H1 (cell line): Measurements from ENCODE around the gene BCAS1. TPM values are rescaled to one million over a fixed set of nuclear protein-coding genes. Genes with fewer than 3 reads are reported as not detected.

ENCODE experiments used
- CTCF ChIA-PET: fragments of 300-600 bp; sonication (Branson Sonifier 250); formaldehyde crosslinking; loops from one replicate; lab custom pipeline; 2021; ENCODE audit not compliant: partially characterized antibody; lab: Charles Lee
- POLR2A ChIA-PET: fragments of 300-600 bp; sonication (Branson Sonifier 250); formaldehyde crosslinking; loops from one replicate; lab custom pipeline; 2021; ENCODE audit warnings: inconsistent platforms; ENCODE audit not compliant: partially characterized antibody; lab: Charles Lee
- DNase-seq, 2 experiments: peaks; one replicate each; pipeline versions ENCODE4 v3.0.0 to v3.0.0-alpha.2; 2010 to 2022; ENCODE audit warnings: low spot score in 2 of 2, low read depth in 1 of 2, mixed read lengths in 1 of 2
- FAIRE-seq: peaks from 2 replicates; lab custom pipeline; 2011; peaks lifted over from hg19 to GRCh38; lab: Jason Lieb, UNC
- H2AFZ ChIP-seq: 2 replicates; pipeline ENCODE4 v1.8.1; 2012; ENCODE audit warnings: low read length, inconsistent platforms
- H2AK5ac ChIP-seq: 2 replicates; pipeline ENCODE4 v1.6.1; 2013; ENCODE audit warnings: low read depth, low read length
- H2BK120ac ChIP-seq: replicated peaks from 2 replicates; pipeline ENCODE3; 2013; ENCODE audit warnings: low read depth, low read length, inconsistent platforms
- H2BK12ac ChIP-seq: 2 replicates; pipeline ENCODE4 v1.6.1; 2013; ENCODE audit warnings: low read depth, low read length
- H2BK15ac ChIP-seq: 2 replicates; pipeline ENCODE4 v1.6.1; 2013; ENCODE audit warnings: low read length
- H2BK20ac ChIP-seq: 2 replicates; pipeline ENCODE4 v1.6.1; 2013; ENCODE audit warnings: low read length
- H2BK5ac ChIP-seq: 2 replicates; pipeline ENCODE4 v1.6.1; 2013; ENCODE audit warnings: low read depth, low read length
- H3K14ac ChIP-seq: 2 replicates; pipeline ENCODE4 v1.6.1; 2013; ENCODE audit warnings: inconsistent platforms; ENCODE audit not compliant: insufficient read length
- H3K18ac ChIP-seq: 2 replicates; pipeline ENCODE4 v1.6.1; 2013; ENCODE audit warnings: low read length; ENCODE audit errors: extremely low read depth
- H3K23ac ChIP-seq: 2 replicates; pipeline ENCODE4 v1.6.1; 2013; ENCODE audit warnings: inconsistent platforms; ENCODE audit not compliant: insufficient read length
- H3K23me2 ChIP-seq: 2 replicates; pipeline ENCODE4 v1.6.1; 2013; ENCODE audit warnings: low read depth, low read length
- H3K27ac ChIP-seq: 2 replicates; pipeline ENCODE4 v1.6.1; 2011; ENCODE audit warnings: low read depth, low read length, inconsistent platforms
- H3K27me3 ChIP-seq, 4 experiments: replicated peaks in 1 of 4; 1 replicate in 1 of 4; 2 replicates in 3 of 4; pipeline versions ENCODE4 v1.6.1 to v1.8.1; 2011 to 2013; ENCODE audit warnings: low read length in 3 of 4, mild to moderate bottlenecking in 3 of 4, inconsistent platforms in 2 of 4, mixed read lengths in 2 of 4, moderate library complexity in 1 of 4; ENCODE audit not compliant: control insufficient read depth in 3 of 4, insufficient read depth in 3 of 4; ENCODE audit errors: extremely low read depth in 1 of 4
- H3K36me3 ChIP-seq, 4 experiments: 2 replicates each; pipeline versions ENCODE4 v1.6.1 to v1.8.1; 2011 to 2013; ENCODE audit warnings: mild to moderate bottlenecking in 4 of 4, low read length in 3 of 4, moderate library complexity in 2 of 4, control low read depth in 1 of 4, inconsistent platforms in 1 of 4; ENCODE audit not compliant: insufficient read depth in 4 of 4, control insufficient read depth in 2 of 4
- H3K4ac ChIP-seq: replicated peaks from 2 replicates; pipeline ENCODE3; 2013; ENCODE audit warnings: low read length, low read depth, mixed read lengths, inconsistent platforms; ENCODE audit not compliant: insufficient read length
- H3K4me1 ChIP-seq, 4 experiments: replicated peaks in 1 of 4; 1 replicate in 1 of 4; 2 replicates in 3 of 4; pipeline versions ENCODE4 v1.6.1 to v1.8.1; 2011 to 2013; ENCODE audit warnings: low read length in 3 of 4, inconsistent platforms in 2 of 4, mixed read lengths in 1 of 4; ENCODE audit not compliant: insufficient read depth in 4 of 4, control insufficient read depth in 3 of 4
- H3K4me2 ChIP-seq, 2 experiments: 2 replicates each; pipeline versions ENCODE4 v1.6.1 to v1.8.1; 2011 to 2013; ENCODE audit warnings: low read depth in 2 of 2, low read length in 2 of 2, control low read depth in 1 of 2, inconsistent platforms in 1 of 2, mild to moderate bottlenecking in 1 of 2; ENCODE audit not compliant: insufficient read depth in 1 of 2
- H3K4me3 ChIP-seq, 4 experiments: fragments of 200-600, 300-600 bp in 1 of 4; sonication (generic), shearing (Covaris generic), sonication (Bioruptor Twin) in 1 of 4; 2 replicates each; pipeline versions ENCODE4 v1.5.1 to v1.8.1; 2011 to 2016; ENCODE audit warnings: low read length in 4 of 4, low read depth in 3 of 4, control low read depth in 2 of 4, inconsistent platforms in 2 of 4, mild to moderate bottlenecking in 2 of 4, mixed read lengths in 1 of 4, moderate library complexity in 1 of 4; ENCODE audit not compliant: insufficient read depth in 2 of 4; ENCODE audit errors: extremely low read depth in 1 of 4
- H3K56ac ChIP-seq: replicated peaks from 2 replicates; pipeline ENCODE3; 2013; ENCODE audit warnings: low read depth, mild to moderate bottlenecking, mixed read lengths, low read length, inconsistent platforms; ENCODE audit not compliant: insufficient read length
- H3K79me1 ChIP-seq: 2 replicates; pipeline ENCODE4 v1.6.1; 2013; ENCODE audit warnings: low read depth, low read length, control low read depth
- H3K79me2 ChIP-seq, 2 experiments: 2 replicates each; pipeline versions ENCODE4 v1.6.1 to v1.8.1; 2012 to 2013; ENCODE audit warnings: low read length in 2 of 2, mild to moderate bottlenecking in 2 of 2, inconsistent platforms in 1 of 2; ENCODE audit not compliant: insufficient read depth in 2 of 2, control insufficient read depth in 1 of 2
- H3K9ac ChIP-seq, 4 experiments: replicated peaks in 1 of 4; 1 replicate in 1 of 4; 2 replicates in 3 of 4; pipeline versions ENCODE4 v1.6.1 to v1.8.1; 2011 to 2013; ENCODE audit warnings: low read depth in 3 of 4, low read length in 3 of 4, control low read depth in 2 of 4, mild to moderate bottlenecking in 2 of 4, moderate library complexity in 2 of 4, inconsistent platforms in 1 of 4; ENCODE audit errors: extremely low read depth in 1 of 4
- H3K9me3 ChIP-seq, 2 experiments: 2 replicates each; pipeline versions ENCODE4 v1.6.1 to v1.8.1; 2012 to 2013; ENCODE audit warnings: mild to moderate bottlenecking in 2 of 2, moderate library complexity in 2 of 2, control low read depth in 1 of 2, inconsistent platforms in 1 of 2, low read depth in 1 of 2, low read length in 1 of 2, mixed read lengths in 1 of 2; ENCODE audit not compliant: insufficient read depth in 2 of 2
- H4K20me1 ChIP-seq, 2 experiments: replicated peaks in 1 of 2; 2 replicates each; pipeline versions ENCODE3 to v1.8.1; 2011 to 2013; ENCODE audit warnings: inconsistent platforms in 2 of 2, low read length in 2 of 2, mild to moderate bottlenecking in 1 of 2; ENCODE audit not compliant: insufficient read depth in 2 of 2, control insufficient read depth in 1 of 2
- H4K5ac ChIP-seq: 2 replicates; pipeline ENCODE4 v1.6.1; 2013; ENCODE audit warnings: low read length, low read depth, mixed read lengths, inconsistent platforms; ENCODE audit not compliant: insufficient read length
- H4K8ac ChIP-seq: 2 replicates; pipeline ENCODE4 v1.8.0; 2013; ENCODE audit warnings: mild to moderate bottlenecking, moderate library complexity, low read length, inconsistent platforms; ENCODE audit not compliant: insufficient read depth; ENCODE audit errors: extremely low read depth
- H4K91ac ChIP-seq: replicated peaks from 2 replicates; pipeline ENCODE3; 2013; ENCODE audit warnings: low read length, mixed read lengths, inconsistent platforms; ENCODE audit not compliant: insufficient read length
- CHD1 ChIP-seq: IDR thresholded peaks from 2 replicates; pipeline ENCODE4 v1.6.1; 2012; ENCODE audit warnings: low read depth, low read length, improper control_type of control experiment
- CHD2 ChIP-seq: IDR thresholded peaks from 2 replicates; pipeline ENCODE4 v1.6.1; 2012; ENCODE audit warnings: low read length, improper control_type of control experiment
- EGR1 ChIP-seq: IDR thresholded peaks from 2 replicates; pipeline ENCODE4 v1.6.1; 2011; ENCODE audit warnings: low read depth, low read length, borderline replicate concordance
- MAFK ChIP-seq: IDR thresholded peaks from 2 replicates; pipeline ENCODE4 v1.6.1; 2012; ENCODE audit warnings: low read depth, mild to moderate bottlenecking, improper control_type of control experiment, low read length
- NANOG ChIP-seq: IDR thresholded peaks from 2 replicates; pipeline ENCODE4 v1.6.1; 2011; ENCODE audit warnings: low read length, low read depth, mild to moderate bottlenecking, inconsistent platforms; ENCODE audit not compliant: insufficient read depth, poor library complexity, severe bottlenecking
- PHF8 ChIP-seq: fragments of 200-600 bp; sonication (generic); conservative IDR thresholded peaks from 2 replicates; pipeline ENCODE4 v1.7.1; 2012; ENCODE audit warnings: low read depth, mild to moderate bottlenecking, inconsistent platforms, low read length, moderate library complexity
- POLR2AphosphoS5 ChIP-seq: IDR thresholded peaks from 2 replicates; pipeline ENCODE4 v1.6.1; 2011; ENCODE audit warnings: low read depth, low read length
- POU5F1 ChIP-seq: IDR thresholded peaks from 2 replicates; pipeline ENCODE4 v1.6.1; 2011; ENCODE audit warnings: low read depth, mild to moderate bottlenecking, low read length, moderate library complexity
- RFX5 ChIP-seq: IDR thresholded peaks from 2 replicates; pipeline ENCODE4 v1.6.1; 2011; ENCODE audit warnings: low read depth, low read length, improper control_type of control experiment, borderline replicate concordance
- RNF2 ChIP-seq: fragments of 200-900, 300-1000 bp; sonication (generic); IDR thresholded peaks from 2 replicates; pipeline ENCODE4 v1.7.1; 2016; ENCODE audit warnings: borderline replicate concordance, low read depth, mild to moderate bottlenecking, antibody characterized with exemption, low read length; ENCODE audit not compliant: poor library complexity, severe bottlenecking; ENCODE audit errors: missing control alignments
- SIX5 ChIP-seq: IDR thresholded peaks from 2 replicates; pipeline ENCODE4 v1.6.1; 2011; ENCODE audit warnings: mild to moderate bottlenecking, low read depth, low read length
- SP4 ChIP-seq: IDR thresholded peaks from 2 replicates; pipeline ENCODE4 v1.6.1; 2012; ENCODE audit warnings: low read length, inconsistent platforms
- SRF ChIP-seq: IDR thresholded peaks from 2 replicates; pipeline ENCODE4 v1.6.1; 2011; ENCODE audit warnings: mild to moderate bottlenecking, low read depth, low read length, moderate library complexity
- TAF7 ChIP-seq: optimal IDR thresholded peaks from 2 replicates; pipeline ENCODE3; 2011; ENCODE audit warnings: low read depth, mild to moderate bottlenecking, inconsistent platforms, low read length, moderate library complexity, borderline replicate concordance
- ZNF274 ChIP-seq: IDR thresholded peaks from 2 replicates; pipeline ENCODE4 v1.7.0; 2012; ENCODE audit warnings: low read length, borderline replicate concordance; ENCODE audit errors: extremely low read depth
- WGBS, 2 experiments: shearing (Covaris generic) in 1 of 2; methylation state at CpG; one replicate each; pipeline versions ENCODE4 v1.1.6 to v1.1.7; 2013 to 2015; ENCODE audit warnings: low lambda C conversion rate in 2 of 2, mixed read lengths in 2 of 2, inconsistent platforms in 1 of 2, low coverage in 1 of 2, missing lambda C conversion rate in 1 of 2; ENCODE audit not compliant: insufficient replicate concordance in 2 of 2, insufficient coverage in 1 of 2, insufficient read length in 1 of 2; ENCODE audit errors: extremely low coverage in 1 of 2, missing lambda C conversion rate in 1 of 2; 5-methylcytosine and 5-hydroxymethylcytosine counted together
- polyA plus RNA-seq, 7 experiments: library from polyadenylated mRNA; depleted of rRNA in 3 of 7; stranded (reverse) in 5 of 7; unstranded in 2 of 7; fragments of >200 nt in 5 of 7; fragments of 200-250 nt in 2 of 7; gene quantifications; 1 replicate in 5 of 7; 2 replicates in 1 of 7; 4 replicates in 1 of 7; pipeline versions ENCODE4 v1.2.1 to v1.2.3, GENCODE V29; 2011 to 2013; ENCODE audit warnings: missing spikeins in 2 of 7, mixed read lengths in 2 of 7
- total RNA-seq: library from RNA; stranded (reverse); fragmentation: NEBNext Ultra II Directional; extraction: Animal tissue kit (Norgen Biotek cat#: 25700); gene quantifications from 2 replicates; pipeline ENCODE4 v1.2.1, GENCODE V29; 2021

The BCAS1 gene
- total and polyA plus RNA-seq, 2 of the 8 experiments (the other 6 are each of a cell fraction or from before 2014, with no cell fraction given): 0.06 to 0.19 TPM

- no peak overlapping the region for H2BK120ac ChIP-seq
- H3K79me1 ChIP-seq: no peaks in the 10 kb centered on the region
- H4K5ac ChIP-seq: no peak overlapping the region
- WGBS, 2 experiments: 78% methylated on average over 7 of the region's 7 CpGs; no CpG with 5 or more reads in 1 of the 2 experiments
- H2BK5ac ChIP-seq: no peak overlapping the region
- H4K91ac ChIP-seq: no peak overlapping the region
- 0 out of 2 replicates have a peak overlapping the region, but pooled peaks have one; percentile 62 for H2BK20ac ChIP-seq
- no peak overlapping the region for H3K18ac ChIP-seq
- no peak overlapping the region for H2AK5ac ChIP-seq
- H2BK12ac ChIP-seq: no peak overlapping the region
- no peak overlapping the region for H3K4me2 ChIP-seq
- no peak for FAIRE-seq
- H2BK15ac ChIP-seq: no peak overlapping the region
- H3K4ac ChIP-seq: no peak overlapping the region
- no peak overlapping the region for H3K56ac ChIP-seq
- H3K9me3 ChIP-seq: no peaks in the 10 kb centered on the region
- peaks cover 7 to 24% (median 13%) of the 10 kb centered on the region in 4 experiments for H3K4me1 ChIP-seq
- H3K14ac ChIP-seq: no peak overlapping the region
- no peaks in the 10 kb centered on the region for H3K27me3 ChIP-seq
- H3K23me2 ChIP-seq: no peaks in the 10 kb centered on the region
- H3K9ac ChIP-seq: no peak overlapping the region
- H4K20me1 ChIP-seq: no peaks in the 10 kb centered on the region
- H3K36me3 ChIP-seq: no peaks in the 10 kb centered on the region
- no peak overlapping the region for H2AFZ ChIP-seq
- no peak for DNase-seq
- no peak overlapping the region for H3K27ac ChIP-seq
- H4K8ac ChIP-seq: no peak overlapping the region
- no peaks in the 10 kb centered on the region for H3K79me2 ChIP-seq
- ChIA-PET CTCF (interaction anchor here (0.7 to 7.6 kb wide), 6 partner anchors 9 to 587 kb away, joined by 3 to 38 read pairs (median 4); no protein-coding TSS in a partner anchor), POLR2A (no interaction called here)
- H3K23ac ChIP-seq: no peak overlapping the region
- no peak overlapping the region for H3K4me3 ChIP-seq
- no peak for TF ChIP-seq EGR1
- no peak for TF ChIP-seq CHD2
- no peak for TF ChIP-seq SIX5
- no peak for TF ChIP-seq ZNF274
- TF ChIP-seq POU5F1: no peak
- no peak for TF ChIP-seq RFX5
- no peak for TF ChIP-seq TAF7
- TF ChIP-seq RNF2: no peak
- no peak for TF ChIP-seq PHF8
- TF ChIP-seq CHD1: no peak
- no peak for TF ChIP-seq NANOG
- TF ChIP-seq POLR2AphosphoS5: no peak
- no peak for TF ChIP-seq MAFK
- no peak for TF ChIP-seq SP4
- no peak for TF ChIP-seq SRF
Measured at GRCh38 chr20:54064939-54065338, 5.5 kb downstream of the BCAS1 start.
